WERI-Rb-1 (cell line): Measurements from ENCODE around the gene TIPIN.
"Not testable (repeated sequence)": the region's sequence is repeated elsewhere in the genome, so short reads cannot be mapped to it uniquely, and the experiment has no call there.

ENCODE experiments used
- DNase-seq: peaks from one replicate; pipeline ENCODE4 v3.0.0-alpha.2; 2020
- H3K27ac ChIP-seq: fragments of 250-450 bp; sonication (Bioruptor Pico); 2 replicates; pipeline ENCODE4 v1.5.1; 2020; ENCODE audit warnings: mild to moderate bottlenecking, moderate library complexity
- H3K27me3 ChIP-seq: fragments of 250-450 bp; sonication (Bioruptor Pico); 2 replicates; pipeline ENCODE4 v1.5.1; 2021; ENCODE audit warnings: mild to moderate bottlenecking, low read depth, moderate library complexity; ENCODE audit not compliant: insufficient read depth, severe bottlenecking
- H3K36me3 ChIP-seq: fragments of 250-450 bp; sonication (Bioruptor Pico); 2 replicates; pipeline ENCODE4 v1.5.1; 2020; ENCODE audit warnings: mild to moderate bottlenecking, moderate library complexity
- H3K4me3 ChIP-seq: 2 replicates; pipeline ENCODE4 v1.5.1; 2011; ENCODE audit warnings: low read depth, mild to moderate bottlenecking, control low read depth, low read length
- H3K9me3 ChIP-seq: fragments of 250-450 bp; sonication (Bioruptor Pico); 2 replicates; pipeline ENCODE4 v1.5.1; 2021; ENCODE audit warnings: mild to moderate bottlenecking, moderate library complexity; ENCODE audit not compliant: severe bottlenecking
- CTCF ChIP-seq: IDR thresholded peaks from 2 replicates; pipeline ENCODE4 v1.5.1; 2011; ENCODE audit warnings: low read depth, mild to moderate bottlenecking, control low read depth, inconsistent platforms, low read length

The TIPIN gene

GRCh38 chr15:66378814-66379430 is 22.4 kb upstream of the TIPIN start:
- no peaks in the 10 kb centered on the region for H3K36me3 ChIP-seq
- H3K27ac ChIP-seq: no peak overlapping the region
- TF ChIP-seq CTCF: no peak
- H3K4me3 ChIP-seq: no peak overlapping the region
- H3K9me3 ChIP-seq: peaks cover 4% of the 10 kb centered on the region
- no peaks in the 10 kb centered on the region for H3K27me3 ChIP-seq
- no peak for DNase-seq

GRCh38 chr15:66374179-66374578 is 17.7 kb upstream of the TIPIN start:
- no peak for DNase-seq
- Histone ChIP-seq H3K36me3 (no peaks in the 10 kb centered on the region), H3K4me3 (no peak overlapping the region), H3K9me3 (peaks cover 4% of the 10 kb centered on the region), H3K27ac (no peak overlapping the region), H3K27me3 (no peaks in the 10 kb centered on the region)
- TF ChIP-seq CTCF: no peak

GRCh38 chr15:66369773-66370651 is 13.5 kb upstream of the TIPIN start:
- Histone ChIP-seq H3K36me3 (no peaks in the 10 kb centered on the region), H3K9me3 (peaks cover 4% of the 10 kb centered on the region), H3K27me3 (no peaks in the 10 kb centered on the region), H3K4me3 (no peak overlapping the region), H3K27ac (no peak overlapping the region)
- TF ChIP-seq CTCF: no peak
- DNase-seq: no peak

- Histone ChIP-seq H3K27me3 (no peaks in the 10 kb centered on the region), H3K4me3 (no peak overlapping the region), H3K27ac (no peak overlapping the region), H3K36me3 (no peaks in the 10 kb centered on the region), H3K9me3 (no peaks in the 10 kb centered on the region)
- TF ChIP-seq CTCF: no peak
- DNase-seq: no peak
These were observed 8.6 kb upstream of the TIPIN start for GRCh38 chr15:66364944-66365528.

- no peaks in the 10 kb centered on the region for H3K9me3 ChIP-seq
- no peak overlapping the region for H3K4me3 ChIP-seq
- no peak overlapping the region for H3K27ac ChIP-seq
- no peak for DNase-seq
- no peak for TF ChIP-seq CTCF
- H3K27me3 ChIP-seq: no peaks in the 10 kb centered on the region
- H3K36me3 ChIP-seq: no peaks in the 10 kb centered on the region
These were observed 6.3 kb upstream of the TIPIN start for GRCh38 chr15:66362776-66363175.

GRCh38 chr15:66361745-66362460 is 5.4 kb upstream of the TIPIN start:
- H3K36me3 ChIP-seq, H3K4me3 ChIP-seq, DNase-seq, H3K27me3 ChIP-seq, H3K9me3 ChIP-seq, H3K27ac ChIP-seq: not testable (repeated sequence)
